NB4 (cell line): ENCODE data around the gene GALNT9.
"Not testable (repeated sequence)": the region's sequence is repeated elsewhere in the genome, so short reads cannot be mapped to it uniquely, and the experiment has no call there.

Source experiments
- DNase-seq: peaks from one replicate; pipeline ENCODE4 v3.0.0; 2010; ENCODE audit warnings: low read depth
- H3K4me3 ChIP-seq: one replicate; pipeline ENCODE4 v1.5.1; 2011; ENCODE audit warnings: mild to moderate bottlenecking, low read depth, low read length, moderate library complexity
- CTCF ChIP-seq: IDR thresholded peaks from one replicate; pipeline ENCODE4 v1.5.1; 2012; ENCODE audit warnings: low read depth, low read length
- MAX ChIP-seq: IDR thresholded peaks from 2 replicates; pipeline ENCODE4 v1.6.1; 2011; ENCODE audit warnings: low read depth, low read length
- MYC ChIP-seq: IDR thresholded peaks from 2 replicates; pipeline ENCODE4 v1.6.1; 2011; ENCODE audit warnings: low read depth, low read length
- POLR2A ChIP-seq: IDR thresholded peaks from 2 replicates; pipeline ENCODE4 v1.6.1; 2011; ENCODE audit warnings: mild to moderate bottlenecking; ENCODE audit not compliant: insufficient read length; ENCODE audit errors: extremely low read depth

Gene GALNT9

GRCh38 chr12:132253698-132254480 lies 75.5 kb downstream of the GALNT9 start:
- no peak for DNase-seq
- TF ChIP-seq MYC, result no peak
- H3K4me3 ChIP-seq, result no peak overlapping the region

- H3K4me3 ChIP-seq, DNase-seq: not testable (repeated sequence)
Measured at GRCh38 chr12:132252981-132253380, 76.4 kb downstream of the GALNT9 start.

GRCh38 chr12:132251741-132252490 lies 77.5 kb downstream of the GALNT9 start:
- no peak overlapping the region for H3K4me3 ChIP-seq
- no peak for DNase-seq
- TF ChIP-seq MYC (no peak), CTCF (no peak), MAX (no peak), POLR2A (no peak)

GRCh38 chr12:132251310-132251709 lies 78.1 kb downstream of the GALNT9 start:
- H3K4me3 ChIP-seq, result no peak overlapping the region
- TF ChIP-seq CTCF, result no peak
- no peak for TF ChIP-seq POLR2A
- TF ChIP-seq MAX, result no peak
- TF ChIP-seq MYC, result no peak

GRCh38 chr12:132250707-132251106 lies 78.7 kb downstream of the GALNT9 start:
- DNase-seq, result no peak
- TF ChIP-seq CTCF, result no peak
- TF ChIP-seq MYC, result no peak
- no peak for TF ChIP-seq POLR2A
- no peak for TF ChIP-seq MAX
- no peak overlapping the region for H3K4me3 ChIP-seq

More at GRCh38 chr12:132251310-132251709, 78.1 kb downstream of the GALNT9 start:
- DNase-seq, result no peak

- no peak for DNase-seq
- TF ChIP-seq CTCF, result no peak
- TF ChIP-seq MAX, result no peak
- H3K4me3 ChIP-seq, result no peak overlapping the region
Measured at GRCh38 chr12:132249689-132250478, 79.5 kb downstream of the GALNT9 start.
